Thyroid gland (tissue), 4 donors: Measurements from ENCODE around the gene MAP1LC3A. TPM values are rescaled to one million over a fixed set of nuclear protein-coding genes. Genes with fewer than 3 reads are reported as not detected.

Source experiments
- DNase-seq, 2 donors: peaks; one replicate each; pipeline ENCODE4 v3.0.0-alpha.2; 2019
- H3K27ac ChIP-seq, 3 donors: fragments of 200-600 bp; sonication (generic); 1 replicate in 2 of 3; 2 replicates in 1 of 3; pipeline ENCODE4 v1.5.1; 2016 to 2019; ENCODE audit warnings: mild to moderate bottlenecking in 1 of 3, moderate library complexity in 1 of 3
- H3K27me3 ChIP-seq: fragments of 200-600 bp; sonication (generic); one replicate; pipeline ENCODE4 v1.5.1; 2019
- H3K36me3 ChIP-seq, 2 donors: fragments of 200-600 bp; sonication (generic); one replicate each; pipeline ENCODE4 v1.5.1; 2016 to 2019
- H3K4me1 ChIP-seq, 2 donors: fragments of 200-600 bp; sonication (generic); one replicate each; pipeline ENCODE4 v1.5.1; 2017 to 2019
- H3K4me3 ChIP-seq, 3 donors: fragments of 200-600 bp; sonication (generic); replicated peaks in 1 of 3; 1 replicate in 2 of 3; 2 replicates in 1 of 3; pipeline ENCODE4 v1.5.1; 2016; ENCODE audit warnings: mild to moderate bottlenecking in 1 of 3
- H3K9me3 ChIP-seq: fragments of 200-600 bp; sonication (generic); one replicate; pipeline ENCODE4 v1.5.1; 2017
- POLR2A ChIP-seq, 2 donors: fragments of 450-650 bp; IDR thresholded peaks; one replicate each; pipeline ENCODE4 v1.6.1; 2017; ENCODE audit warnings: antibody characterized with exemption in 2 of 2, mild to moderate bottlenecking in 2 of 2, moderate library complexity in 1 of 2
- WGBS, 2 donors: methylation state at CpG; one replicate each; pipeline ENCODE4 v1.1.5; 2017; 5-methylcytosine and 5-hydroxymethylcytosine counted together
- intact Hi-C: fragments of 100-400 bp; cut with DNase I; formaldehyde crosslinking; loops from one replicate; pipeline ENCODE4 v1.15.1; 2023
- total RNA-seq, 4 donors: library from RNA; depleted of rRNA; stranded (reverse); fragments of >200 nt; gene quantifications; one replicate each; pipeline ENCODE4 v1.2.3, GENCODE V29; 2016
- TF ChIP-seq, protein P1 (sequence below), 6 experiments: fragments of 200-600 bp in 3 of 6; fragments of 450-650 bp in 3 of 6; sonication (generic) in 3 of 6; IDR thresholded peaks; one replicate each; pipeline ENCODE4 v1.5.1; 2016 to 2019; ENCODE audit warnings: antibody characterized with exemption in 6 of 6, mild to moderate bottlenecking in 2 of 6, inconsistent platforms in 1 of 6, moderate library complexity in 1 of 6

The MAP1LC3A gene
- total RNA-seq, 4 donors from 2014 or later = 119 to 163 (median 130) TPM

GRCh38 chr20:34582221-34582620 lies 23.7 kb downstream of the MAP1LC3A start:
- no peak for DNase-seq
- Histone ChIP-seq H3K9me3 (no peaks in the 10 kb centered on the region), H3K4me3 (no peak overlapping the region), H3K27ac (peak overlapping the region in 1 of 3 donors; percentile 52), H3K36me3 (no peaks in the 10 kb centered on the region), H3K27me3 (no peaks in the 10 kb centered on the region), H3K4me1 (peaks cover 0 to 15% of the 10 kb centered on the region in 2 donors)
- intact Hi-C loops = no loop called here
- 85 to 86% methylated on average over 4 of the region's 4 CpGs for WGBS, 2 donors
- TF ChIP-seq, protein P1, sequence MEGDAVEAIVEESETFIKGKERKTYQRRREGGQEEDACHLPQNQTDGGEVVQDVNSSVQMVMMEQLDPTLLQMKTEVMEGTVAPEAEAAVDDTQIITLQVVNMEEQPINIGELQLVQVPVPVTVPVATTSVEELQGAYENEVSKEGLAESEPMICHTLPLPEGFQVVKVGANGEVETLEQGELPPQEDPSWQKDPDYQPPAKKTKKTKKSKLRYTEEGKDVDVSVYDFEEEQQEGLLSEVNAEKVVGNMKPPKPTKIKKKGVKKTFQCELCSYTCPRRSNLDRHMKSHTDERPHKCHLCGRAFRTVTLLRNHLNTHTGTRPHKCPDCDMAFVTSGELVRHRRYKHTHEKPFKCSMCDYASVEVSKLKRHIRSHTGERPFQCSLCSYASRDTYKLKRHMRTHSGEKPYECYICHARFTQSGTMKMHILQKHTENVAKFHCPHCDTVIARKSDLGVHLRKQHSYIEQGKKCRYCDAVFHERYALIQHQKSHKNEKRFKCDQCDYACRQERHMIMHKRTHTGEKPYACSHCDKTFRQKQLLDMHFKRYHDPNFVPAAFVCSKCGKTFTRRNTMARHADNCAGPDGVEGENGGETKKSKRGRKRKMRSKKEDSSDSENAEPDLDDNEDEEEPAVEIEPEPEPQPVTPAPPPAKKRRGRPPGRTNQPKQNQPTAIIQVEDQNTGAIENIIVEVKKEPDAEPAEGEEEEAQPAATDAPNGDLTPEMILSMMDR (IDR thresholded peaks at IDR 0.05) = no peak
- no peak for TF ChIP-seq POLR2A (IDR thresholded peaks at IDR 0.05)

DNA sequence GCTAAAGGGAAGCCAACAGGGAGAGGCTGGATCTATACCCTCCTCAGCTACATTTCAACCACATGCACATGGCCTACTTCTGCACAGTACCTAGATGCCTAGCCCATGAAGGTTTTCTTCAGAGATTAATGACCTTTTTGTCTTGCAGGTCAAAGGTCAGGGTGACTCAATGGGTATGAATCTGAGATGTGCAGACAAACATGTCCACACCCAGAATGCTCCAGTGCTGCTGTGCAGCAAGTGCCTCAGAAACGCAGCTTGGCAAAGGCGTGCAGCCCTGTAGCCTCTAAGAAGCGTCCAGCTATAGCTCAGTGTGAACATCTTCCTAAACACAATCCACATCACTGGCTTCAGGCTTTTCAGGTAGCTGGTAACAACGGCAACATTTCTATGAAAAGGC lies 24.4 kb downstream of the MAP1LC3A start:
- Histone ChIP-seq H3K27ac (no peak overlapping the region), H3K4me1 (peaks cover 0 to 15% of the 10 kb centered on the region in 2 donors), H3K27me3 (no peaks in the 10 kb centered on the region), H3K36me3 (no peaks in the 10 kb centered on the region), H3K4me3 (no peak overlapping the region), H3K9me3 (no peaks in the 10 kb centered on the region)
- TF ChIP-seq POLR2A (IDR thresholded peaks at IDR 0.05) = no peak
- TF ChIP-seq, protein P1 (IDR thresholded peaks at IDR 0.05) = no peak
- intact Hi-C loops = no loop called here
- 87 to 93% methylated on average over 4 of the region's 4 CpGs for WGBS, 2 donors
- no peak for DNase-seq

DNA sequence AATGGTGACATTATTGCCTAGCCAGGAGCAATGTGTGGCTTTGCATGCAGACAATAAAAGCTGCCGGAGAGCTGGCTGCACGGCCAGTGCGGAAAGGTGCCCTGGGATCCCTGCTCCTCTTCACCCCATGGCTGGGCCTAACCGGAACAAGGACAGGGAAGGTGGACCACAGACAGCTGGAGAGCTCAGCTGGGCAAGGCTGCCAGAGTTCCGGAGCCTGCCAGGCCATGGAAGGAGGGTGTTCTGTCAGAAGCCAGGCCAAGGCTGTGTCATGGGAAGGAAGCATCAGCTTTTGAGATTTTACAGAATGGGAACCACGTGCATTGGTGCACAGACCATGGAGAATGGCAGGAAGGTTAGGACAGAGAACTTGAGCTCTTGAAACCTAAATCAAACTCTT lies 25.0 kb downstream of the MAP1LC3A start:
- Histone ChIP-seq H3K36me3 (no peaks in the 10 kb centered on the region), H3K4me3 (no peak overlapping the region), H3K27me3 (no peaks in the 10 kb centered on the region), H3K9me3 (no peaks in the 10 kb centered on the region), H3K27ac (no peak overlapping the region), H3K4me1 (peaks cover 0 to 15% of the 10 kb centered on the region in 2 donors)
- no peak for DNase-seq
- 89 to 96% methylated on average over 6 of the region's 6 CpGs for WGBS, 2 donors
- intact Hi-C loops = no loop called here
- TF ChIP-seq POLR2A (IDR thresholded peaks at IDR 0.05) = no peak
- TF ChIP-seq, protein P1 (IDR thresholded peaks at IDR 0.05) = no peak

DNA sequence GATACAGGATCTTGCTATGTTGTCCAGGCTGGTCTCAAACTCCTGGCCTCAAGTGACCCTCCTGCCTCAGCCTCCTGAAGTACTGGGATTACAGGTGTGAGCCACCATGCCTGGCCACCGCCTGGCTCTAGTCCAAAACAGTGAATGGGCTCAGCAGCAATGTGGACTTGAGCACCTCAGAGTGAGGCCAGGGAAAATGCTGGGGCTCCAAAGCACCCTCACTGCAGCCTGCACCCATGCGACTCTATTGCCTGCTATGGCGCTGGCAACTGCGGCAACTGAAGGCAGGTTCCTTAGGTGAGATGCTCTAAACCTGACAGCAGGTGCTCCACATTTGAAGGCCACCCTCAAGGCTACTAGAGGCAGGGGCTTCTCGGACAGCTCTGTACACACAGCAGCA lies 26.5 kb downstream of the MAP1LC3A start:
- H3K27ac ChIP-seq = no peak overlapping the region
- intact Hi-C loops = no loop called here

GRCh38 chr20:34586488-34587163 lies 28.1 kb downstream of the MAP1LC3A start:
- Histone ChIP-seq H3K36me3 (no peaks in the 10 kb centered on the region), H3K4me1 (peaks cover 0 to 4% of the 10 kb centered on the region in 2 donors), H3K9me3 (no peaks in the 10 kb centered on the region), H3K27ac (no peak overlapping the region), H3K27me3 (no peaks in the 10 kb centered on the region), H3K4me3 (no peak overlapping the region)
- no peak for TF ChIP-seq POLR2A (IDR thresholded peaks at IDR 0.05)
- TF ChIP-seq, protein P1 (IDR thresholded peaks at IDR 0.05) = no peak
- intact Hi-C loops = no loop called here
- 93 to 98% methylated on average over 9 of the region's 9 CpGs for WGBS, 2 donors
- DNase-seq = no peak

More for the DNA sequence above, 26.5 kb downstream of the MAP1LC3A start:
- Histone ChIP-seq H3K36me3 (no peaks in the 10 kb centered on the region), H3K4me1 (peaks cover 0 to 10% of the 10 kb centered on the region in 2 donors), H3K27me3 (no peaks in the 10 kb centered on the region), H3K4me3 (no peak overlapping the region), H3K9me3 (no peaks in the 10 kb centered on the region)
- TF ChIP-seq, protein P1 (IDR thresholded peaks at IDR 0.05) = no peak
- no peak for DNase-seq
- WGBS, 2 donors = 100% methylated on average over 3 to 5 of the region's 5 CpGs
